ENCODE data around the gene B4GALT5. TPM values are rescaled to one million over a fixed set of nuclear protein-coding genes. Genes with fewer than 3 reads are reported as not detected.
"Not testable (repeated sequence)": the region's sequence is repeated elsewhere in the genome, so short reads cannot be mapped to it uniquely, and the experiment has no call there.

The B4GALT5 gene
- total RNA-seq, 3 donors from 2014 or later, result 52.4 to 65.1 (median 60.2) TPM

- intact Hi-C loops (cut with DNase I, micrococcal nuclease), result loop anchor here in 1 of 2 donors (10.0 kb wide), 1 partner anchor 76 kb away; no protein-coding TSS in a partner anchor
- Histone ChIP-seq H3K9me3 (no peaks in the 10 kb centered on the region), H3K4me3 (no peak overlapping the region), H3K36me3 (ENCODE audit: low read depth) (no peaks in the 10 kb centered on the region), H3K4me1 (ENCODE audit: low read depth) (peaks cover 38% of the 10 kb centered on the region)
- ATAC-seq (no peak), DNase-seq (no peak)
- TF ChIP-seq CTCF (IDR thresholded peaks at IDR 0.05), result no peak
Observed at GRCh38 chr20:49710971-49711666, 2.6 kb downstream of the B4GALT5 start.

GRCh38 chr20:49707118-49707517, 6.6 kb downstream of the B4GALT5 start:
- ATAC-seq (no peak), DNase-seq (no peak)
- intact Hi-C loops (cut with DNase I, micrococcal nuclease), result no loop called here
- Histone ChIP-seq H3K4me1 (ENCODE audit: low read depth) (peaks cover 44% of the 10 kb centered on the region), H3K4me3 (no peak overlapping the region), H3K36me3 (ENCODE audit: low read depth) (no peaks in the 10 kb centered on the region), H3K9me3 (no peaks in the 10 kb centered on the region)
- no peak for TF ChIP-seq CTCF (IDR thresholded peaks at IDR 0.05)

GRCh38 chr20:49706630-49707091, 7.0 kb downstream of the B4GALT5 start:
- Histone ChIP-seq H3K9me3 (no peaks in the 10 kb centered on the region), H3K4me3 (no peak overlapping the region), H3K36me3 (ENCODE audit: low read depth) (no peaks in the 10 kb centered on the region), H3K4me1 (ENCODE audit: low read depth) (peaks cover 40% of the 10 kb centered on the region)
- no peak for TF ChIP-seq CTCF (IDR thresholded peaks at IDR 0.05)
- peak; percentile 93 for ATAC-seq
- peak in 1 of 3 donors; percentile 56 for DNase-seq
- intact Hi-C loops (cut with DNase I, micrococcal nuclease), result no loop called here

GRCh38 chr20:49705893-49706292, 7.8 kb downstream of the B4GALT5 start:
- H3K9me3 ChIP-seq; H3K4me3 ChIP-seq; DNase-seq; H3K36me3 ChIP-seq (ENCODE audit: low read depth); intact Hi-C loops (cut with DNase I, micrococcal nuclease): not testable (repeated sequence)
- H3K4me1 ChIP-seq (ENCODE audit: low read depth), result peaks cover 33% of the 10 kb centered on the region
- ATAC-seq, result peak; percentile 10

- TF ChIP-seq CTCF (IDR thresholded peaks at IDR 0.05), result no peak
- ATAC-seq (no peak), DNase-seq (no peak)
- intact Hi-C loops (cut with DNase I, micrococcal nuclease), result no loop called here
- Histone ChIP-seq H3K4me1 (ENCODE audit: low read depth) (peaks cover 31% of the 10 kb centered on the region), H3K9me3 (no peaks in the 10 kb centered on the region), H3K36me3 (ENCODE audit: low read depth) (no peaks in the 10 kb centered on the region), H3K4me3 (no peak overlapping the region)
Observed at GRCh38 chr20:49705358-49705757, 8.3 kb downstream of the B4GALT5 start.

GRCh38 chr20:49704932-49705336, 8.7 kb downstream of the B4GALT5 start:
- H3K4me1 ChIP-seq (ENCODE audit: low read depth), result peaks cover 35% of the 10 kb centered on the region
- no peak for TF ChIP-seq CTCF (IDR thresholded peaks at IDR 0.05)
- no peaks in the 10 kb centered on the region for H3K9me3 ChIP-seq
- no peak overlapping the region for H3K4me3 ChIP-seq
- intact Hi-C loops (cut with DNase I, micrococcal nuclease), result no loop called here
- no peak for ATAC-seq
- no peak for DNase-seq
- no peaks in the 10 kb centered on the region for H3K36me3 ChIP-seq (ENCODE audit: low read depth)

All from mucosa of descending colon (tissue), 3 donors.